Fibroblast of villous mesenchyme (primary cell): ENCODE data around the gene TTC7B. TPM values are rescaled to one million over a fixed set of nuclear protein-coding genes. Genes with fewer than 3 reads are reported as not detected.

Experiments
- DNase-seq: peaks from one replicate; pipeline ENCODE4 v3.0.0-alpha.2; 2010; ENCODE audit warnings: low read depth
- H3K4me3 ChIP-seq: 2 replicates; pipeline ENCODE4 v1.5.1; 2011; ENCODE audit warnings: low read depth, mild to moderate bottlenecking, low read length
- CTCF ChIP-seq: IDR thresholded peaks from 2 replicates; pipeline ENCODE4 v1.5.1; 2012; ENCODE audit warnings: low read depth, mild to moderate bottlenecking, low read length; ENCODE audit not compliant: insufficient read depth
- total RNA-seq: library from RNA; depleted of rRNA; stranded (reverse); fragments of >200 nt; gene quantifications from 2 replicates; pipeline ENCODE4 v1.2.3, GENCODE V29; 2012

Gene TTC7B
- total RNA-seq, 1 donor = 16.8 TPM

GRCh38 chr14:90669731-90670130, 146.5 kb downstream of the TTC7B start:
- no peak for DNase-seq
- no peak overlapping the region for H3K4me3 ChIP-seq
- no peak for TF ChIP-seq CTCF

GRCh38 chr14:90666571-90666970, 149.7 kb downstream of the TTC7B start:
- peak; percentile 57 for DNase-seq
- no peak for TF ChIP-seq CTCF
- no peak overlapping the region for H3K4me3 ChIP-seq

GRCh38 chr14:90665321-90666000, 150.8 kb downstream of the TTC7B start:
- TF ChIP-seq CTCF = no peak
- peak; percentile 40 for DNase-seq
- H3K4me3 ChIP-seq = no peak overlapping the region

- no peak for TF ChIP-seq CTCF
- DNase-seq = no peak
These were observed 151.3 kb downstream of the TTC7B start for GRCh38 chr14:90664911-90665310.

GRCh38 chr14:90663680-90664079, 152.6 kb downstream of the TTC7B start:
- TF ChIP-seq CTCF = no peak
- no peak overlapping the region for H3K4me3 ChIP-seq
- no peak for DNase-seq

More at GRCh38 chr14:90664911-90665310, 151.3 kb downstream of the TTC7B start:
- no peak overlapping the region for H3K4me3 ChIP-seq

- no peak overlapping the region for H3K4me3 ChIP-seq
- no peak for DNase-seq
- no peak for TF ChIP-seq CTCF
These were observed 153.1 kb downstream of the TTC7B start for GRCh38 chr14:90663140-90663539.

GRCh38 chr14:90661866-90662265, 154.4 kb downstream of the TTC7B start:
- peak; percentile 50 for DNase-seq
- no peak for TF ChIP-seq CTCF
- H3K4me3 ChIP-seq = no peak overlapping the region
